ENCODE results near the gene SLIT3.

Gene SLIT3

GRCh38 chr5:169166078-169166477 lies 134.9 kb downstream of the SLIT3 start:
- no peak for TF ChIP-seq CTCF (conservative IDR thresholded peaks at IDR 0.05)
- no peak overlapping the region for H3K27ac ChIP-seq

DNA sequence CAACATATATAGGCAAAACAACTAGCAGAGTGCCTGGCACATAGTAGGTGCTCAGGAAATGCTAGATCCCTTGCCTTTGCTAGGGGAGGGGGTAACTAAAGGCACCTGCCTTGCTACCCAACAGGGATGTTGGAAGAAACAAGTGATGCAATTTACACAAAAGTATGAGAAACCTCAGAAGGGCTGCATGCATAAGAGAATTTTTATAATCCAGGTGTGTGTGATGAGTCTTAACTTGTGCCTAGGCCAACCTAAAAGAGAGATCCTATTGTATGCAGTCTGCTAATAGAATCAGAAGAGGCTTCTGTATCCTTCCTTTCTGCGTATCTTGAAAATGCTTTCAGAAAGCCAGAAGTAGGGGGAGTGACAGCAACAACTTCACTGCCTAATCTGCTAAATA lies 135.9 kb downstream of the SLIT3 start:
- TF ChIP-seq CTCF (conservative IDR thresholded peaks at IDR 0.05) = no peak
- no peak overlapping the region for H3K27ac ChIP-seq

DNA sequence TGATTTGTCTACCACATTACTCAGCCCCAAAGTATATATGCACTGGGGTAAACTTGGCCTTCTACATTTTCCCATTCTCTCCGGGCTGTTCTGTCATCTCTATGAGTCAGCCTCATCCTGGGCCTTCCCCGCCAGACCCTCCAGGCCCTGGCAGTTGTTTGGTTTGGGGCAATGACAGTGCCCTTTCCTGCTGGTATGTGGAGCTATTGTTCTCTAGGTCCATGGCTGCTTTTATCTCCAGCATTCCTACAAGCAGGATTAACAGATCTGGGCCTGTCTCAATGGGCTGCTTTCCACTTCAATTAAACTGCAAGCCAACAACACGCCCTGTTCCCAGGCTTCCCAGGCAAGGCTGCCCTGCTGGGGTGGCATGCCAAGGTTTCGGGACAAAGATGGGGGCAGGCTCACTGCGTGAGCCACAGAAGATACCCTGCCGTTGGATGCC lies 136.4 kb downstream of the SLIT3 start:
- no peak for TF ChIP-seq CTCF (conservative IDR thresholded peaks at IDR 0.05)
- H3K27ac ChIP-seq = no peak overlapping the region

- TF ChIP-seq CTCF (conservative IDR thresholded peaks at IDR 0.05) = no peak
- H3K27ac ChIP-seq = no peak overlapping the region
Measured at GRCh38 chr5:169162407-169162806, 138.5 kb downstream of the SLIT3 start.

GRCh38 chr5:169161022-169161680 lies 139.8 kb downstream of the SLIT3 start:
- no peak for TF ChIP-seq CTCF (conservative IDR thresholded peaks at IDR 0.05)
- no peak overlapping the region for H3K27ac ChIP-seq

- TF ChIP-seq CTCF (conservative IDR thresholded peaks at IDR 0.05) = no peak
Measured at GRCh38 chr5:169160405-169160901, 140.5 kb downstream of the SLIT3 start.

GRCh38 chr5:169158764-169159163 lies 142.2 kb downstream of the SLIT3 start:
- TF ChIP-seq CTCF (conservative IDR thresholded peaks at IDR 0.05) = no peak
- H3K27ac ChIP-seq = no peak overlapping the region

More at GRCh38 chr5:169160405-169160901, 140.5 kb downstream of the SLIT3 start:
- H3K27ac ChIP-seq = no peak overlapping the region

Measured in VCaP (cell line).